HepG2 (cell line): Measurements from ENCODE around the gene BYSL. TPM values are rescaled to one million over a fixed set of nuclear protein-coding genes. Genes with fewer than 3 reads are reported as not detected.

Experiments used
- FUBP1 ChIP-seq: sonication (generic); formaldehyde crosslinking; IDR thresholded peaks from 2 replicates; pipeline ENCODE4 v1.5.1; 2020; ENCODE audit warnings: missing genetic modification reagents, mild to moderate bottlenecking, borderline replicate concordance
- HOXA3 ChIP-seq: sonication (generic); formaldehyde crosslinking; IDR thresholded peaks from 2 replicates; pipeline ENCODE4 v1.5.0; 2020; ENCODE audit warnings: missing genetic modification reagents
- MED8 ChIP-seq: sonication (generic); formaldehyde crosslinking; IDR thresholded peaks from 2 replicates; pipeline ENCODE4 v1.8.1; 2023; ENCODE audit warnings: mild to moderate bottlenecking, missing genetic modification reagents; ENCODE audit not compliant: insufficient replicate concordance
- NFIB ChIP-seq: sonication (generic); formaldehyde crosslinking; IDR thresholded peaks from 2 replicates; pipeline ENCODE4 v1.9.0; 2021; ENCODE audit warnings: missing genetic modification reagents, mild to moderate bottlenecking, borderline replicate concordance
- NONO ChIP-seq, 2 experiments: fragments of 450-650 bp in 1 of 2; sonication (generic) in 1 of 2; formaldehyde crosslinking in 1 of 2; IDR thresholded peaks in 1 of 2; conservative IDR thresholded peaks in 1 of 2; 2 replicates each; pipeline versions ENCODE4 v1.6.1 to v1.8.0; 2017 to 2022; ENCODE audit warnings: mild to moderate bottlenecking in 1 of 2, missing genetic modification reagents in 1 of 2, moderate library complexity in 1 of 2
- NR2F6 ChIP-seq, 2 experiments: IDR thresholded peaks; 2 replicates each; pipeline ENCODE4 v1.6.1; 2016; ENCODE audit warnings: antibody characterized with exemption in 1 of 2, mild to moderate bottlenecking in 1 of 2
- PTBP1 ChIP-seq: fragments of 200-400 bp; formaldehyde crosslinking; IDR thresholded peaks from 2 replicates; pipeline ENCODE4 v1.6.1; 2018; ENCODE audit warnings: low read length, low read depth; ENCODE audit not compliant: poor library complexity, severe bottlenecking
- RFXAP ChIP-seq: sonication (generic); formaldehyde crosslinking; IDR thresholded peaks from 2 replicates; pipeline ENCODE4 v1.4.0; 2020; ENCODE audit warnings: missing genetic modification reagents, borderline replicate concordance
- SRY ChIP-seq: sonication (generic); formaldehyde crosslinking; IDR thresholded peaks from 2 replicates; pipeline ENCODE4 v1.8.0; 2022; ENCODE audit warnings: mild to moderate bottlenecking, missing genetic modification reagents
- SSRP1 ChIP-seq: IDR thresholded peaks from 2 replicates; pipeline ENCODE4 v1.6.1; 2016; ENCODE audit warnings: control low read depth
- TCF7 ChIP-seq: sonication (generic); IDR thresholded peaks from 2 replicates; pipeline ENCODE4 v1.6.1; 2016; ENCODE audit warnings: antibody characterized with exemption, low read depth
- ZBTB7A ChIP-seq: sonication (generic); formaldehyde crosslinking; IDR thresholded peaks from 2 replicates; pipeline ENCODE4 v1.8.0; 2022; ENCODE audit warnings: mild to moderate bottlenecking, missing genetic modification reagents
- ZEB1 ChIP-seq: IDR thresholded peaks from 2 replicates; pipeline ENCODE4 v1.6.1; 2012; ENCODE audit warnings: mild to moderate bottlenecking, low read depth, inconsistent platforms; ENCODE audit not compliant: insufficient replicate concordance
- ZKSCAN8 ChIP-seq: IDR thresholded peaks from 2 replicates; pipeline ENCODE4 v1.6.1; 2016; ENCODE audit warnings: borderline replicate concordance, missing genetic modification reagents, missing compliant biosample characterization
- ZNF558 ChIP-seq: sonication (generic); formaldehyde crosslinking; IDR thresholded peaks from 2 replicates; pipeline ENCODE4 v1.9.0; 2022; ENCODE audit warnings: mild to moderate bottlenecking, missing genetic modification reagents, borderline replicate concordance
- ZNF687 ChIP-seq: sonication (generic); formaldehyde crosslinking; IDR thresholded peaks from 2 replicates; pipeline ENCODE4 v1.5.1; 2020; ENCODE audit warnings: mild to moderate bottlenecking, missing genetic modification reagents, moderate library complexity
- ZNF761 ChIP-seq: sonication (generic); formaldehyde crosslinking; conservative IDR thresholded peaks from 2 replicates; pipeline ENCODE4 v1.4.0; 2020; ENCODE audit warnings: mild to moderate bottlenecking, missing genetic modification reagents
- ZSCAN29 ChIP-seq: sonication (generic); formaldehyde crosslinking; conservative IDR thresholded peaks from 2 replicates; pipeline ENCODE4 v1.4.0; 2020; ENCODE audit warnings: mild to moderate bottlenecking, missing genetic modification reagents
- polyA plus RNA-seq, 8 experiments: library from polyadenylated mRNA; depleted of rRNA in 3 of 8; stranded (reverse) in 7 of 8; unstranded in 1 of 8; fragments of >200 nt; fragmentation: Illumina TruSeq in 4 of 8; extraction: Trizol in 4 of 8; gene quantifications; 2 replicates each; pipeline versions ENCODE4 v1.2.1 to v1.2.3, GENCODE V29; 2011 to 2016; ENCODE audit warnings: low read depth in 4 of 8, missing spikeins in 1 of 8, mixed read lengths in 1 of 8; ENCODE audit not compliant: insufficient read depth in 1 of 8
- total RNA-seq, 5 experiments: library from RNA; depleted of rRNA; stranded (reverse); fragments of >200 nt; fragmentation: Illumina TruSeq; extraction: Trizol; gene quantifications; 2 replicates each; pipeline ENCODE4 v1.2.3, GENCODE V29; 2016; ENCODE audit warnings: low read depth in 1 of 5
- TF ChIP-seq, protein P1 (sequence below): sonication (generic); formaldehyde crosslinking; IDR thresholded peaks from 2 replicates; pipeline ENCODE4 v1.4.0; 2020; ENCODE audit warnings: missing genetic modification reagents

The BYSL gene
- total and polyA plus RNA-seq, 2 of the 13 experiments (the other 11 are each of a cell fraction or from before 2014, with no cell fraction given): 27.9 to 28.6 TPM

DNA sequence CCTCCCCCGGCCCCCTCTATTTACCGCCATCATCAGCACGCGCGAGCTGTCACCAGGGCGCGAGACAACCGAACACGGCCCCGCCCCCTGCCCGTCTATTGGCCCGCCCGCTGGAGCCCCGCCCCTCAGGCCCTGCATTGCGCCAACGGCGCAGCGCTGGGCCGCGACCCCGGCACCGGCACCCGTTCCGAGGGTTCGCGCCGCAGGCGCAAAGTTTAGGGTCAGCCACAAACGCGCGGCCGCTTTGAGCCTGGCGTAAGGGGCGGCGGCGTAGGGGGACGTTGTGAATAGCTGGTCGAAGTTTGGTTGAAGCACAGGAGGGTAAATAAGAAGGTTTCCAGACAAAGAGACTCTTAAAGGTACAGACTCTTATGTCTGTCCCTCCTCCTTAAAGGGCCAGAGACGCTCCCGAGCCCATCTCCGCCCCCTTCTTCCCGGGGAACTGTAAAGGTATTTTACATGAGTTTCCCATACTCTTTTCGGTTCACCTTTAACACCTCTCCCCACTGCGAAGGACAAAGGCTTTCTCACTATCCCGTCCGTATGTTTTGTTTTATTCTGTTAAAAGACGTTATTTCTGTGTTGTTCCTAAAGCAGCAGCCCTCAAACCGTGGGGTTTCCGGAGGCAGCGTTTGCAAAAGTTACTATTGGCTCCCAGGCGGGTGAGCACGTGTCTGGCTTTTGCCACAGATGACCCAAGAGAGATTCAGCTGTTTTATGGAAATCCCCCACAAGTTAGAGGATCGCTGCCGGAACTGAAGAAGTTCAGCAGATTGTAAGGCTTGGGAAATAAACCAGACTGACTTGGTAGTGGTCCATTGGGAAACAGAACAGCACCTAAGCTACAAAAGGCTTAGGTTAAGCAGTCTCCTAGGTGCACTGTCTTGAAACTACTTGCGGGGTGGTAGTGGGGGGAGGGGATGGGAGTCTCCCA lies 25.7 kb upstream of the BYSL start, which contains the start of gene USP49 (continued):
- TF ChIP-seq ZEB1 (no peak), ZKSCAN8 (CRISPR knock-in tag) (no peak), SRY (peak; percentile 78; the same call in 1 of the 2 replicates), MED8 (CRISPR knock-in tag) (no peak), RFXAP (no peak), NR2F6 (IDR thresholded peaks at IDR 0.05) (peak; percentile 26; the same call in 1 of the 2 replicates), NR2F6 (CRISPR knock-in tag; IDR thresholded peaks at IDR 0.05) (no peak; the same call in 1 of the 2 replicates), ZBTB7A (CRISPR knock-in tag) (no peak), SSRP1 (no peak), ZNF761 (0 out of 2 replicates have a peak, but pooled peaks have one; percentile 32), NFIB (CRISPR knock-in tag) (no peak), NONO (IDR thresholded peaks at IDR 0.05) (no peak), NONO (CRISPR knock-in tag; conservative IDR thresholded peaks at IDR 0.05) (peak; percentile 47; the same call in 1 of the 2 replicates), ZSCAN29 (CRISPR knock-in tag) (no peak), ZNF558 (CRISPR knock-in tag) (no peak), TCF7 (peak; percentile 39), HOXA3 (CRISPR knock-in tag) (no peak; the same call in 1 of the 2 replicates), PTBP1 (no peak), ZNF687 (peak; percentile 77), FUBP1 (CRISPR knock-in tag) (no peak)
- TF ChIP-seq, protein P1, sequence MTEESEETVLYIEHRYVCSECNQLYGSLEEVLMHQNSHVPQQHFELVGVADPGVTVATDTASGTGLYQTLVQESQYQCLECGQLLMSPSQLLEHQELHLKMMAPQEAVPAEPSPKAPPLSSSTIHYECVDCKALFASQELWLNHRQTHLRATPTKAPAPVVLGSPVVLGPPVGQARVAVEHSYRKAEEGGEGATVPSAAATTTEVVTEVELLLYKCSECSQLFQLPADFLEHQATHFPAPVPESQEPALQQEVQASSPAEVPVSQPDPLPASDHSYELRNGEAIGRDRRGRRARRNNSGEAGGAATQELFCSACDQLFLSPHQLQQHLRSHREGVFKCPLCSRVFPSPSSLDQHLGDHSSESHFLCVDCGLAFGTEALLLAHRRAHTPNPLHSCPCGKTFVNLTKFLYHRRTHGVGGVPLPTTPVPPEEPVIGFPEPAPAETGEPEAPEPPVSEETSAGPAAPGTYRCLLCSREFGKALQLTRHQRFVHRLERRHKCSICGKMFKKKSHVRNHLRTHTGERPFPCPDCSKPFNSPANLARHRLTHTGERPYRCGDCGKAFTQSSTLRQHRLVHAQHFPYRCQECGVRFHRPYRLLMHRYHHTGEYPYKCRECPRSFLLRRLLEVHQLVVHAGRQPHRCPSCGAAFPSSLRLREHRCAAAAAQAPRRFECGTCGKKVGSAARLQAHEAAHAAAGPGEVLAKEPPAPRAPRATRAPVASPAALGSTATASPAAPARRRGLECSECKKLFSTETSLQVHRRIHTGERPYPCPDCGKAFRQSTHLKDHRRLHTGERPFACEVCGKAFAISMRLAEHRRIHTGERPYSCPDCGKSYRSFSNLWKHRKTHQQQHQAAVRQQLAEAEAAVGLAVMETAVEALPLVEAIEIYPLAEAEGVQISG (CRISPR knock-in tag): no peak
